PFSK-1 (cell line): Measurements from ENCODE around the gene GRK5.

Experiments
- FOXP2 ChIP-seq: optimal IDR thresholded peaks from 2 replicates; pipeline ENCODE3; 2011; ENCODE audit warnings: borderline replicate concordance, control low read depth, inconsistent platforms; ENCODE audit not compliant: insufficient read depth; ENCODE audit errors: extremely low read length, extremely low read depth
- POLR2AphosphoS5 ChIP-seq: IDR thresholded peaks from 2 replicates; pipeline ENCODE4 v1.6.1; 2012; ENCODE audit warnings: low read depth, mild to moderate bottlenecking, control low read depth, low read length, moderate library complexity
- SIN3A ChIP-seq: IDR thresholded peaks from 2 replicates; pipeline ENCODE4 v1.6.1; 2012; ENCODE audit warnings: mild to moderate bottlenecking, low read length, moderate library complexity, borderline replicate concordance; ENCODE audit not compliant: insufficient read depth
- TAF1 ChIP-seq: IDR thresholded peaks from 2 replicates; pipeline ENCODE4 v1.6.1; 2012; ENCODE audit warnings: low read length, control low read depth, borderline replicate concordance; ENCODE audit not compliant: insufficient read depth
- TF ChIP-seq, protein P1 (sequence below), 2 experiments: IDR thresholded peaks; 2 replicates each; pipeline versions ENCODE4 v1.6.1 to v1.8.0; 2011 to 2012; ENCODE audit warnings: low read depth in 2 of 2, low read length in 2 of 2, control low read depth in 1 of 2, inconsistent platforms in 1 of 2, mild to moderate bottlenecking in 1 of 2, moderate library complexity in 1 of 2; ENCODE audit not compliant: insufficient read depth in 1 of 2

GRK5 gene

DNA sequence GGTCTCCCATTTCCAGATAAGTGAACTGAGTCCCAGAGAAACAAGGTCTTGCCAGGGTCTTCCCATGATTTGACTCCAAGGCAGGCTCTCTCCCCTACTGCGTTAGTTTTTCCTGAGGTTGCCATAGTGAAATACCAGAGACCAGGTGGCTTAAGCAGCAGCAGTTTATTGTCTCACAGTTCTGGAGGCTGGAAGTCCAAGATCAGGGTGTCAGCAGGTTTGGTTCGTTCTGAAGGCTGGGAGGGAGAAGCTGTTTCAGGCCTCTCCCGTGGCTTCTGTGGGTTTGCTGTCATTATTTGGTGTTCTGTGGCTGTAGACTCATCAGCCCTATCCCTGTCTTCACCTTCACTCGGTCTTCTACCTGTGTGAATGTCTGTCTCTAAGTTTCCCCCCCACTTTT is 129.9 kb downstream of the GRK5 start:
- TF ChIP-seq TAF1 = no peak
- TF ChIP-seq FOXP2 = no peak
- TF ChIP-seq, protein P1, sequence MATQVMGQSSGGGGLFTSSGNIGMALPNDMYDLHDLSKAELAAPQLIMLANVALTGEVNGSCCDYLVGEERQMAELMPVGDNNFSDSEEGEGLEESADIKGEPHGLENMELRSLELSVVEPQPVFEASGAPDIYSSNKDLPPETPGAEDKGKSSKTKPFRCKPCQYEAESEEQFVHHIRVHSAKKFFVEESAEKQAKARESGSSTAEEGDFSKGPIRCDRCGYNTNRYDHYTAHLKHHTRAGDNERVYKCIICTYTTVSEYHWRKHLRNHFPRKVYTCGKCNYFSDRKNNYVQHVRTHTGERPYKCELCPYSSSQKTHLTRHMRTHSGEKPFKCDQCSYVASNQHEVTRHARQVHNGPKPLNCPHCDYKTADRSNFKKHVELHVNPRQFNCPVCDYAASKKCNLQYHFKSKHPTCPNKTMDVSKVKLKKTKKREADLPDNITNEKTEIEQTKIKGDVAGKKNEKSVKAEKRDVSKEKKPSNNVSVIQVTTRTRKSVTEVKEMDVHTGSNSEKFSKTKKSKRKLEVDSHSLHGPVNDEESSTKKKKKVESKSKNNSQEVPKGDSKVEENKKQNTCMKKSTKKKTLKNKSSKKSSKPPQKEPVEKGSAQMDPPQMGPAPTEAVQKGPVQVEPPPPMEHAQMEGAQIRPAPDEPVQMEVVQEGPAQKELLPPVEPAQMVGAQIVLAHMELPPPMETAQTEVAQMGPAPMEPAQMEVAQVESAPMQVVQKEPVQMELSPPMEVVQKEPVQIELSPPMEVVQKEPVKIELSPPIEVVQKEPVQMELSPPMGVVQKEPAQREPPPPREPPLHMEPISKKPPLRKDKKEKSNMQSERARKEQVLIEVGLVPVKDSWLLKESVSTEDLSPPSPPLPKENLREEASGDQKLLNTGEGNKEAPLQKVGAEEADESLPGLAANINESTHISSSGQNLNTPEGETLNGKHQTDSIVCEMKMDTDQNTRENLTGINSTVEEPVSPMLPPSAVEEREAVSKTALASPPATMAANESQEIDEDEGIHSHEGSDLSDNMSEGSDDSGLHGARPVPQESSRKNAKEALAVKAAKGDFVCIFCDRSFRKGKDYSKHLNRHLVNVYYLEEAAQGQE (IDR thresholded peaks at IDR 0.05; ENCODE audit: insufficient read depth in 1 of 2, low read depth in 2 of 2, low read length in 2 of 2) = no peak
- no peak for TF ChIP-seq POLR2AphosphoS5

DNA sequence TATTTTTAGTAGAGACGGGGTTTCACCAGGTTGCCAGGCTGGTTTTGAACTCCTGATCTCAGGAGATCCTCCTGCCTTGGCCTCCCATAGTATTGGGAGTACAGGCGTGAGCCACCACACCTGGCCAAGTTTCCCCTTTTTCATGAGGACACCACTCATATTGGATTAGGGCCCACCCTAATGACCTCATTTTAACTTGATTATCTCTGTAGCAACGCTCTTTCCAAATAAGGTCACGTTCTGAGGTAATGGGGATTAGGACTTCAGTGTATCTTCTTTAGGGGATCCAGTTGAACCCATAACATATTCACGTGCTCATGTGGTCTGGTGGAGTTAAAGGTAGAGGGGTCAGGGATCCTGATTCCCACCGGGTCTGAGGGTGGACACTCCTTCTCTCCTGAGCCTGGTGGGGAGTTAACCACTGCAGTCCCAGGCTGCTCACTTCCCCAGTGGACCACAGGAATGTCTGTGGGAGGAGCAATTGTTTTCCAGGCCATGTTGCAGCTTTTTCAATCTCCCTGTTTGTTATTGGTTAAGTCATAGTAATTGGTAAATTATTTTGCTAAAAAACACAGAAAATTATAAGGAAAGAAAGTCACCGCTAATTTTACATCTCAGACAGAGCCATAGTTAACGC is 130.5 kb downstream of the GRK5 start:
- no peak for TF ChIP-seq TAF1

DNA sequence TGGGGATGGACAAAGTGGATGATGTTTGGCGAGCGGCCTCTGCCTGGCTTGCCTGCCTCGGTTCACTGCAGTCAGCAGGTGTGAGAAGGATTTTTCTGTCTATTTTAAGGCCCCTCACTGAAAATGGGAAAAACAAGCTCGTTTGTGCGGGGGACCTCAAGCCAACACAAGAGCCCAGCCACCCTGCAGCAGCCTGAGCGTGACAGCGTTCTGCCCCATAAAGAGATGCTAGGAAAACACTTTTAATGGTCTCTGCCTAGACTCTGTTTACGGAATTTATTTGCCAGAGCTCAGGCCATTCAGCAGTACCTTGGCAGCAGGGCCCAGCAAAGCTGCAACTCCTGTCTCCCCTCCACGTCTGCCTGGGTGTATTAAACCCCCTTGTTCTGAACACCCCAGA is 131.7 kb downstream of the GRK5 start:
- no peak for TF ChIP-seq TAF1

DNA sequence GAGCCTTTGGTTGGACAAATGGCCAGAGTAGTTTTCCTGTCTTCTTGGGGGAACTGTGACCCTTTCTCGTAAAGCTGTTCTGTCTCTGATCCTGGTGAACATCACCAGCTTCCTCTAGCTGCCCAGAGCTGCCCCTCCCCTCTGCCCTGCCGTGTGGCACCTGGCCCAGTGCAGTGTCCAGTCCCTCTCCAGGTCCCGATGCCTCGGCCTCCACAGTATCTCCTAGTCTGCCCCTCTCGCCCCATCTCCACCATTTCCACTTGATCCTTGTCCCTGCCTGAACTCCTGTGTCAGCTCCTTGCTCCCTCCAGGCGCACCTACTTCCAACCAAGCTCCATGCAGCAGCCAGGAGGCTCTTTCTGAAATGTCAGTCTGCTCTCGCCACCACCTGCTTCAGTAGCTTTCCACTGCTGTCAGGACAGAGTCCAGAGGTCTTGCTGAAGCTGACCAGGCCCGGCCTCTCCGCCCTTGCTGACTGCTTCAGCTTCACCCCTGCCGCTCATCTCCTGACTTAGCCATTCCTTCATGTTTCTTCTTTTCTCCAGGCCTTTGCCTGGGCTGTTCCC is 133.6 kb downstream of the GRK5 start:
- TF ChIP-seq TAF1 (no peak), POLR2AphosphoS5 (no peak), FOXP2 (no peak), SIN3A (no peak)
- TF ChIP-seq, protein P1 (IDR thresholded peaks at IDR 0.05; ENCODE audit: insufficient read depth in 1 of 2, low read depth in 2 of 2, low read length in 2 of 2) = no peak

DNA sequence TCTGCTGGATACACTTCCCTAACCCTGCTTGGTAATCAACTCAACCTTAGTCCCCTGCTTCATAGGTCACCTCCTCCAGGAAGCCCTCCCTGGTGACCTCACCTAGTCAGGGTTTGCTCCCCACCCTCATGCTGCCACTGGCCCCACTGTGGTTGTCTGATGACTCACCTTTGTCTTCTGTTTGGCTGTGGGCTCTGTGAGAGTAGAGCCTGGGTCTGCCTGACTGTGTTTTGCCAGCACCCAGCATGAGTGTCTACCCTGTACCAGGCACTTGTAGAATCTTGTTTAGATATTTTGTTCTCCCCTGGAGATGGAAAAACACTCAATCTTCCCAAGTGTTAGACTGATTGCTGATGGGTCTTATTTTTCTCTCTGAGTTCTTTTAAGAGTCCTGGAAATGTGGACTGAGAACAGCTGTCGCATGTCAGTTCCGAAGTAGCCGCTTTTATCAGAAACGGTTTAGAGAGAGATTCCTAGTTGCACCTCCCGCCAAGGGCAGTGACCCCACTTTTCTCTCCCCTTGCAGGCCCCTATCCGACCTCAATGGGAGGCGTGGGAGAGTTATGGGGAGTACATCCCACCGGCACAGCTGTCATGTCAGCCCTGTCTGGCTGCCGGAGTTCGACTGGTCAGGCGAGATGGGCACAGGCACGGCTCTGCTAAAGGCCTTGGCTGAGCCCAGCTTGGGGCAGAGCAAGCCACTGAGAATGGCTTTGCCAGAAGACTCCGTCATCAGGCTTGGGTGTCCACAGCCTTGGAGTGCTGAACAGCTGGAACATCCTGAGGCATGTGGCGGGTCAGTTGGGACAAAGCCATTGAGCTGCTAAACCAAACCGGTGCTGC is 134.3 kb downstream of the GRK5 start:
- TF ChIP-seq POLR2AphosphoS5 = no peak
- TF ChIP-seq, protein P1 (IDR thresholded peaks at IDR 0.05; ENCODE audit: insufficient read depth in 1 of 2, low read depth in 2 of 2, low read length in 2 of 2) = 0 out of 4 replicates have a peak, but pooled peaks of 1 of the 2 experiments have one; percentile 16

DNA sequence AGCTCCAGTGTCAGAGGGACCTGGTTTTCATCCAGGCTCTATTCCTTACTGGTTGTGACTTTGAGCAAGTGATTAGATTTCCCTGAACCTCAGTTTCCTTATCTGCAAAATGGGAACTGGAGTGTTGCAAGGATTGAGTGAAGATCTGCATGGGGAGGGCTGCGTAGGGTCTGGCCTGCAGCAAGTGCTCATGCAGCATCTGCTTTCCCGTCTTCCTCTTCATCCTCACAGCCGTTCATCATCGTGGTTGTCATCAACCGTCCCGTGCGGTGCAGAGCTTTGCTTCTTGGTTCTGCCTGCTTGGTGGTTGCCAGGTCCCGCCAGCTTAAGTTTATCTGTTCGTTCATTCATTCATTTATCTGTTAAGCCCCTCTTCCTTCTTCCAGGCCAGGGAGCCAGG is 135.0 kb downstream of the GRK5 start:
- TF ChIP-seq POLR2AphosphoS5 (no peak), TAF1 (no peak), FOXP2 (no peak), SIN3A (no peak)
- TF ChIP-seq, protein P1 (IDR thresholded peaks at IDR 0.05; ENCODE audit: insufficient read depth in 1 of 2, low read depth in 2 of 2, low read length in 2 of 2) = no peak
